HL-60 (cell line): ENCODE measurements around the gene RNGTT.

Source experiments
- DNase-seq, 2 experiments: peaks; one replicate each; pipeline ENCODE4 v3.0.0-alpha.2; 2010 to 2020; ENCODE audit warnings: low read depth in 1 of 2, low spot score in 1 of 2
- H3K27ac ChIP-seq: fragments of 250-450 bp; sonication (Bioruptor Pico); replicated peaks from 2 replicates; pipeline ENCODE4 v1.5.1; 2020; ENCODE audit warnings: mild to moderate bottlenecking, moderate library complexity
- H3K27me3 ChIP-seq: fragments of 250-450 bp; sonication (Bioruptor Pico); 2 replicates; pipeline ENCODE4 v1.5.1; 2021; ENCODE audit warnings: mild to moderate bottlenecking, moderate library complexity; ENCODE audit not compliant: insufficient read depth, poor library complexity, severe bottlenecking
- H3K4me3 ChIP-seq: replicated peaks from 2 replicates; pipeline ENCODE4 v1.5.1; 2011; ENCODE audit warnings: mild to moderate bottlenecking, control low read depth, low read length; ENCODE audit not compliant: insufficient read depth
- GABPA ChIP-seq: IDR thresholded peaks from 2 replicates; pipeline ENCODE4 v1.6.1; 2012; ENCODE audit warnings: low read depth
- POLR2AphosphoS5 ChIP-seq: IDR thresholded peaks from 2 replicates; pipeline ENCODE4 v1.6.1; 2012; ENCODE audit warnings: low read depth
- SPI1 ChIP-seq: IDR thresholded peaks from 2 replicates; pipeline ENCODE4 v1.6.1; 2012; ENCODE audit warnings: low read depth, mild to moderate bottlenecking, borderline replicate concordance
- TF ChIP-seq, protein P1 (sequence below): IDR thresholded peaks from 2 replicates; pipeline ENCODE4 v1.6.1; 2012; ENCODE audit warnings: low read depth; ENCODE audit not compliant: insufficient replicate concordance
- TF ChIP-seq, protein P2 (sequence below): IDR thresholded peaks from one replicate; pipeline ENCODE4 v1.5.1; 2011; ENCODE audit warnings: low read length, control low read depth, inconsistent platforms; ENCODE audit not compliant: insufficient read depth

The RNGTT gene

DNA sequence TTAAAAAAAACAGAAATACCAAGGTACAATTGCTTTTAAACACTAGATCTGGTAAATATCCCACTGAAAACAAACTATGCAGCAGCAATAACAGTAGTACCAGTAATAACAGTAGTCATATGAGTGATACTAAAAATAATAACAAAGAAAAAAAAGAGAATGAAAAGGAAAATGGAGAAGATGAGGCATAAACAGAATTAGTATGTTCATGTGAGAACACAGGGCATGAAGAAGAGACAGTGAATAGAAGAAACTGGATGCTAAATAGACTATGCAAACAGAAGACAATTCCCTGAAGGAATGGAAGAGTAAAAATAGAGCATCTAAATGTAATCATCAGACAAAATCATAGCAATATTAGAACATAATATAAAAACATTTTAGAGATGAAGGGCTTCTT lies 121.1 kb downstream of the RNGTT start:
- Histone ChIP-seq H3K27ac (no peak overlapping the region), H3K27me3 (no peaks in the 10 kb centered on the region), H3K4me3 (no peak overlapping the region)
- TF ChIP-seq SPI1 = no peak
- TF ChIP-seq GABPA = no peak
- TF ChIP-seq, protein P1, sequence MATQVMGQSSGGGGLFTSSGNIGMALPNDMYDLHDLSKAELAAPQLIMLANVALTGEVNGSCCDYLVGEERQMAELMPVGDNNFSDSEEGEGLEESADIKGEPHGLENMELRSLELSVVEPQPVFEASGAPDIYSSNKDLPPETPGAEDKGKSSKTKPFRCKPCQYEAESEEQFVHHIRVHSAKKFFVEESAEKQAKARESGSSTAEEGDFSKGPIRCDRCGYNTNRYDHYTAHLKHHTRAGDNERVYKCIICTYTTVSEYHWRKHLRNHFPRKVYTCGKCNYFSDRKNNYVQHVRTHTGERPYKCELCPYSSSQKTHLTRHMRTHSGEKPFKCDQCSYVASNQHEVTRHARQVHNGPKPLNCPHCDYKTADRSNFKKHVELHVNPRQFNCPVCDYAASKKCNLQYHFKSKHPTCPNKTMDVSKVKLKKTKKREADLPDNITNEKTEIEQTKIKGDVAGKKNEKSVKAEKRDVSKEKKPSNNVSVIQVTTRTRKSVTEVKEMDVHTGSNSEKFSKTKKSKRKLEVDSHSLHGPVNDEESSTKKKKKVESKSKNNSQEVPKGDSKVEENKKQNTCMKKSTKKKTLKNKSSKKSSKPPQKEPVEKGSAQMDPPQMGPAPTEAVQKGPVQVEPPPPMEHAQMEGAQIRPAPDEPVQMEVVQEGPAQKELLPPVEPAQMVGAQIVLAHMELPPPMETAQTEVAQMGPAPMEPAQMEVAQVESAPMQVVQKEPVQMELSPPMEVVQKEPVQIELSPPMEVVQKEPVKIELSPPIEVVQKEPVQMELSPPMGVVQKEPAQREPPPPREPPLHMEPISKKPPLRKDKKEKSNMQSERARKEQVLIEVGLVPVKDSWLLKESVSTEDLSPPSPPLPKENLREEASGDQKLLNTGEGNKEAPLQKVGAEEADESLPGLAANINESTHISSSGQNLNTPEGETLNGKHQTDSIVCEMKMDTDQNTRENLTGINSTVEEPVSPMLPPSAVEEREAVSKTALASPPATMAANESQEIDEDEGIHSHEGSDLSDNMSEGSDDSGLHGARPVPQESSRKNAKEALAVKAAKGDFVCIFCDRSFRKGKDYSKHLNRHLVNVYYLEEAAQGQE = no peak
- no peak for TF ChIP-seq POLR2AphosphoS5
- DNase-seq = no peak

DNA sequence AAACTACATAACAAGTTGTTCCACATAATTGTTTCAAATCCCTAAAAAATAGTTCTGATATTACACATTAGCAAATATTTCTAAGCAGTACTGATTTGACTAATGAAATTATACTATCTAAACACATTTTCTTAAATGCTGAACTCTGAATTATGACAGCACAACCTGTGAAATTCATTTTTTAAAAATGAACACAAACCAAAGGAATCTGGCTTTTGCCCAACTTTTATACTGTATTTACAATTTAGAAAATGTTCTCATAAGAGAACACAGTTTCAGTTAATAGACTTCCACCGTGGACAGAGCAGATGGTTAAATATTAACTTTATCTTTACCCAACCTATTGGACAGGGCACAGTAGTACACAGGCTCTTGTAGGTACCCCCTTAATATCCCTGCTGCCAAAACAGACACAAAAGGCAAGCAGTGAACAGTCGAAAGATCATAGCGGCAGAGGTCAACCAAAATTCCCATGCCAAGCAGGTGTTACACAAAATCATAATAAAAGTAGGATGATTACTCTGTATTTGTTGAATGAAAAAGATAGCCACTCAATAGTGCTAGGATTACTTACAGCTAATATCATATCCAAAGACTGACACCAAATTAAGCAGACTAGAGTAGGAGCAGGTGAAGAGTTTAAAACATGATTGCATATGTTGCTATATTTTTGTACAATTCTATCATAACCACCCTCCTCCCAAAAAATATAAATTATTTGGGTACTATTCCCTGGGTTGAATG lies 122.5 kb downstream of the RNGTT start:
- no peak overlapping the region for H3K27ac ChIP-seq
- H3K4me3 ChIP-seq = no peak overlapping the region
- no peak for DNase-seq
- no peaks in the 10 kb centered on the region for H3K27me3 ChIP-seq
- no peak for TF ChIP-seq POLR2AphosphoS5
- TF ChIP-seq, protein P1 = no peak
- TF ChIP-seq SPI1 = no peak
- no peak for TF ChIP-seq GABPA
- TF ChIP-seq, protein P2, sequence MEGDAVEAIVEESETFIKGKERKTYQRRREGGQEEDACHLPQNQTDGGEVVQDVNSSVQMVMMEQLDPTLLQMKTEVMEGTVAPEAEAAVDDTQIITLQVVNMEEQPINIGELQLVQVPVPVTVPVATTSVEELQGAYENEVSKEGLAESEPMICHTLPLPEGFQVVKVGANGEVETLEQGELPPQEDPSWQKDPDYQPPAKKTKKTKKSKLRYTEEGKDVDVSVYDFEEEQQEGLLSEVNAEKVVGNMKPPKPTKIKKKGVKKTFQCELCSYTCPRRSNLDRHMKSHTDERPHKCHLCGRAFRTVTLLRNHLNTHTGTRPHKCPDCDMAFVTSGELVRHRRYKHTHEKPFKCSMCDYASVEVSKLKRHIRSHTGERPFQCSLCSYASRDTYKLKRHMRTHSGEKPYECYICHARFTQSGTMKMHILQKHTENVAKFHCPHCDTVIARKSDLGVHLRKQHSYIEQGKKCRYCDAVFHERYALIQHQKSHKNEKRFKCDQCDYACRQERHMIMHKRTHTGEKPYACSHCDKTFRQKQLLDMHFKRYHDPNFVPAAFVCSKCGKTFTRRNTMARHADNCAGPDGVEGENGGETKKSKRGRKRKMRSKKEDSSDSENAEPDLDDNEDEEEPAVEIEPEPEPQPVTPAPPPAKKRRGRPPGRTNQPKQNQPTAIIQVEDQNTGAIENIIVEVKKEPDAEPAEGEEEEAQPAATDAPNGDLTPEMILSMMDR = no peak

DNA sequence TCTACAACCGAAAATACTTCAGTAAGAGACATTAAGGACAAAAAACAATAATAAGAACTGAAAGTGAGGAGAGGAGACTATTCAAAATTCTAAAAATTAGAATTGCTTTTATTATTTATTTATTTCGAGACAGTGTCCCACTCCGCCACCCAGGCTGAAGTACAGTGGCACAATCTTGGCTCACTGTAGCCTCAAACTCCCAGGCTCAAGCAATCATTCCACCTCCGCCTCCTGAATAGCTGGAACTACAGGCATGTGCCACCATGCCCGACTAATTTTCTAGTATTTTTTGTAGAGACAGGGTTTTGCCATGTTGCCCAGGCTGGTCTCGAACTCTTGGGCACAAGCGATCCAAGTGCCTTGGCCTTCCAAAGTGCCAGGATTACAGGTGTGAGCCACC lies 123.1 kb downstream of the RNGTT start:
- TF ChIP-seq, protein P2 = no peak
- TF ChIP-seq SPI1 (no peak), GABPA (no peak), POLR2AphosphoS5 (no peak)
- TF ChIP-seq, protein P1 = no peak
- no peak overlapping the region for H3K27ac ChIP-seq
- H3K27me3 ChIP-seq = no peaks in the 10 kb centered on the region
- DNase-seq = no peak
- H3K4me3 ChIP-seq = no peak overlapping the region
